GM19438 (cell line): ENCODE results near the gene ITGB7.
"Not testable (repeated sequence)": the region's sequence is repeated elsewhere in the genome, so short reads cannot be mapped to it uniquely, and the experiment has no call there.

Source experiments
- ATAC-seq: cut with Tn5 transposase; IDR thresholded peaks from one replicate; pipeline ENCODE4 v1.9.1; 2021; ENCODE audit warnings: low read depth; ENCODE audit not compliant: unreplicated experiment

ITGB7 gene

GRCh38 chr12:53180931-53181645 is 26.0 kb downstream of the ITGB7 start:
- ATAC-seq, result peak; percentile 44

GRCh38 chr12:53180220-53180930 is 26.7 kb downstream of the ITGB7 start, which contains the start of the genes CSAD and ZNF740:
Gene CSAD (minus strand): TSS chr12:53180925. CDS start chr12:53173470, 7,455 bp downstream.
Gene ZNF740 (plus strand): TSS chr12:53180722. CDS start chr12:53181984, 1,262 bp downstream.
- ATAC-seq, result peak; percentile 93

GRCh38 chr12:53179687-53180219 is 27.3 kb downstream of the ITGB7 start:
- no peak for ATAC-seq

- not testable (repeated sequence) for ATAC-seq
Measured at GRCh38 chr12:53178803-53179202, 28.2 kb downstream of the ITGB7 start.

- ATAC-seq, result not testable (repeated sequence)
Measured at GRCh38 chr12:53177447-53177846, 29.6 kb downstream of the ITGB7 start.

GRCh38 chr12:53176750-53177149 is 30.3 kb downstream of the ITGB7 start:
- ATAC-seq, result no peak

- ATAC-seq, result no peak
Measured at GRCh38 chr12:53174881-53175491, 32.1 kb downstream of the ITGB7 start.

- ATAC-seq, result no peak
Measured at GRCh38 chr12:53173085-53173715, 33.9 kb downstream of the ITGB7 start.

GRCh38 chr12:53172352-53172751 is 34.7 kb downstream of the ITGB7 start:
- ATAC-seq, result no peak

- ATAC-seq, result no peak
Measured at GRCh38 chr12:53171725-53172329, 35.2 kb downstream of the ITGB7 start.

- no peak for ATAC-seq
Measured at GRCh38 chr12:53170876-53171724, 36.0 kb downstream of the ITGB7 start.

- no peak for ATAC-seq
Measured at GRCh38 chr12:53170215-53170614, 36.8 kb downstream of the ITGB7 start.

GRCh38 chr12:53169644-53170043 is 37.4 kb downstream of the ITGB7 start:
- no peak for ATAC-seq

- no peak for ATAC-seq
Measured at GRCh38 chr12:53166837-53167236, 40.2 kb downstream of the ITGB7 start.

- ATAC-seq, result not testable (repeated sequence)
Measured at GRCh38 chr12:53163008-53163407, 44.0 kb downstream of the ITGB7 start.

GRCh38 chr12:53161119-53161911 is 45.7 kb downstream of the ITGB7 start:
- no peak for ATAC-seq

GRCh38 chr12:53160673-53161072 is 46.4 kb downstream of the ITGB7 start:
- ATAC-seq, result no peak

- no peak for ATAC-seq
Measured at GRCh38 chr12:53160000-53160399, 47.1 kb downstream of the ITGB7 start.
